ENCODE results near the gene GLP2R. TPM values are rescaled to one million over a fixed set of nuclear protein-coding genes. Genes with fewer than 3 reads are reported as not detected.

The GLP2R gene
- total RNA-seq, 4 donors from 2014 or later: 1.1 TPM; not detected in 3

DNA sequence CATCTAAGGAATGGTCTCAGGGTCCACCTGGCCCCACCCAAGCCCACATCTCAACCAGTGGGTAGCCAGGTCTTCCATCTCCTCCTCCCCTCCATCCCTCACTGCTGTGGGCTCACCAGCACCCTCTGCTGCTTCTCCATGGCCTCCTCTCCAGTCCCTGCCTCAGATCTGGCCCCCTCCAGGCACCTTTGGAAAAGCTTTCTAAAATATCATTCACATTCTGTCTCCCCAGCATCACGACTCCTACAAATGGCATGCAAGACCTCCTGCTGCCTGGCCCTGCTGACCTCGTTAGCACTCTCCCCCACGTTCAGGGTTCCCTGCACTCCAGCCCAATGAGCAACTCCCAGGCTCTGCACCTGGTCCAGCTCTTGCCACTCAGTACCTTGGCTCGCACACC, 13.7 kb downstream of the GLP2R start:
- DNase-seq (no peak), ATAC-seq (no peak)
- intact Hi-C loops (cut with DNase I; ENCODE audit: low total_unique reads): no loop called here
- no peaks in the 10 kb centered on the region for H3K27me3 ChIP-seq
- peaks cover 33 to 50% of the 10 kb centered on the region in 2 donors for H3K4me1 ChIP-seq
- no peaks in the 10 kb centered on the region for H3K36me3 ChIP-seq
- no peaks in the 10 kb centered on the region for H3K9me3 ChIP-seq
- no peak for TF ChIP-seq POLR2A (IDR thresholded peaks at IDR 0.05)
- TF ChIP-seq, protein P1, sequence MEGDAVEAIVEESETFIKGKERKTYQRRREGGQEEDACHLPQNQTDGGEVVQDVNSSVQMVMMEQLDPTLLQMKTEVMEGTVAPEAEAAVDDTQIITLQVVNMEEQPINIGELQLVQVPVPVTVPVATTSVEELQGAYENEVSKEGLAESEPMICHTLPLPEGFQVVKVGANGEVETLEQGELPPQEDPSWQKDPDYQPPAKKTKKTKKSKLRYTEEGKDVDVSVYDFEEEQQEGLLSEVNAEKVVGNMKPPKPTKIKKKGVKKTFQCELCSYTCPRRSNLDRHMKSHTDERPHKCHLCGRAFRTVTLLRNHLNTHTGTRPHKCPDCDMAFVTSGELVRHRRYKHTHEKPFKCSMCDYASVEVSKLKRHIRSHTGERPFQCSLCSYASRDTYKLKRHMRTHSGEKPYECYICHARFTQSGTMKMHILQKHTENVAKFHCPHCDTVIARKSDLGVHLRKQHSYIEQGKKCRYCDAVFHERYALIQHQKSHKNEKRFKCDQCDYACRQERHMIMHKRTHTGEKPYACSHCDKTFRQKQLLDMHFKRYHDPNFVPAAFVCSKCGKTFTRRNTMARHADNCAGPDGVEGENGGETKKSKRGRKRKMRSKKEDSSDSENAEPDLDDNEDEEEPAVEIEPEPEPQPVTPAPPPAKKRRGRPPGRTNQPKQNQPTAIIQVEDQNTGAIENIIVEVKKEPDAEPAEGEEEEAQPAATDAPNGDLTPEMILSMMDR (IDR thresholded peaks at IDR 0.05 in 4 of 5, conservative IDR thresholded peaks at IDR 0.05 in 1 of 5): no peak
- no peak overlapping the region for H3K27ac ChIP-seq
- in situ Hi-C loops (cut with MboI; ENCODE audit: low sequenced_read_pairs in 4 of 4): no loop called here
- no peak overlapping the region for H3K4me3 ChIP-seq

DNA sequence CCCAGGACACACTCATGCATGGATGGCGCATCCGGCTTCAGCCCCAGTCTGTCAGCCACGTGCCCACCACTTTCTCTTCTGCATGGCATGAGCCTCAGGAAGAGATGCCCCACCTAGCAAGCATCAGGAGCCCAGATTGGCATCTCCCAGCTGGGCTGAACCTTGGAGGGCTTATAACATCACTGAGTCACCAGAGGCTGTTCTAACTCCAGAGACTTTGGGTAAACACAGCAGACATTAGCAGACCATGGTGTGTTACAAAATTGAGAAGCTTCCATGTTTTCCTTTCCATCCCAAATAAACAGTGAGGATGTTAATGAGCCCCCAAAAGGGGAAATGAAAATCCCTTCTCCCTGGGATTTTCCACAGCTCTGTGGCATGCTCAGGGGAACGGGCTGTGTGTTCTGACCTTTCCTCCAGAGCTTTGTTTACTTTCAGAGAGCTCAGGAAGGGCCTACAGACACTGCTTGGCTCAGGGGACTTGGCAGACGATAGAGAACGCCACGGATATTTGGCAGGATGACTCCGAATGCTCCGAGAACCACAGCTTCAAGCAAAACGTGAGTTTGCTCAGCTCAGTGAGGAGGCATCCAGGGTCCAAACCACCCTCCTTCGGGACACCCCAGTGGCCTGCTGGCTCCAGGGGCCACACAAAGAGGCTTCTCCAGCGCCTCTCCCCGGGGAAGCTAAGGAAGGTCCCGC, 16.5 kb downstream of the GLP2R start:
- intact Hi-C loops (cut with DNase I; ENCODE audit: low total_unique reads) (loop anchor here (5.0 kb wide), 1 partner anchor 50 kb away; the partner anchor contains the start of gene DHRS7C), in situ Hi-C loops (cut with MboI; ENCODE audit: low sequenced_read_pairs in 4 of 4) (no loop called here)
- TF ChIP-seq, protein P1 (IDR thresholded peaks at IDR 0.05 in 4 of 5, conservative IDR thresholded peaks at IDR 0.05 in 1 of 5): no peak
- TF ChIP-seq POLR2A (IDR thresholded peaks at IDR 0.05): no peak
- peak; percentile 62 to 67 for DNase-seq
- Histone ChIP-seq H3K27me3 (no peaks in the 10 kb centered on the region), H3K4me1 (peaks cover 33 to 48% of the 10 kb centered on the region in 2 donors), H3K9me3 (no peaks in the 10 kb centered on the region), H3K36me3 (no peaks in the 10 kb centered on the region), H3K27ac (peak overlapping the region; percentile 30 to 87 (median 82)), H3K4me3 (peak overlapping the region; percentile 18 to 38 (median 28))
- peak; percentile 75 to 82 for ATAC-seq

DNA sequence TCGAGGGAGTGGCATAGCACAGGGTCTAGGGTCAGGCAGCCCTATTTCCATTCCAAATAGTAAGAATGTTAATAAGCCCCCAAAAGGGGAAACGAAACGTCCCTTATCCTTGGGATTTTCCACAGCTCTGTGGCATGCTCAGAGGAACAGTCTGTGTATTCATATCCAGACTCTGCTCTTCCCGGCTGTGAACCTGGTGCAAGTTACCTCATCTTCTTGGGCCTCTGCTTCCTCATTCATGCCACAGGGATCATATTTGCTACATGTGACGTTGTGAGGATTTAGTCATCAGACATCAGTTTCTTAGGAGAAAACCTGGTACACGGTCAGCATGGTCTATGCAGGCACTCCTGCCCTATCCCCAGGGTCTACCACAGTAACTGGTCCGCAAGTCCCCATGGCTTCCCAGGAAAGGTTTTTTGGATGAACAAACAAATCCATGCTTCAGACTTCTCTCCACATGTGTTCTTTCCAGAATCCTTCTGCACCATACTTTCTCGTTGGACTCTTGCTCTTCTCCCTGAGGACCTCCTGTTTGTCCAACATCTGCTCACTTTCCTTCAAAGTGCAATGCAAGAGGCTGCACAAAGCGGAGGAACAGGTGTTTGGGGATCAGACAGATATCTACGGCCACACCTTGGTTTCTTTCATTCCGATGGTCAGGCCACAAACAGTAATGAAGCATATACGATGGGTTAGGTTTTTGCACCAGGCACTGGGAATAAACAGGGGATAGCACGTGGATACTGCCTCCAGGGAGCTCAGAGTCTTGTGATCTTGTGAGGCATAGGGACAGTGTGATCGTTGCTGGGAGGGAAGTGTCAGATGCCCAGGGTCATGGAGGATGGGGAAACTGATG, 17.7 kb downstream of the GLP2R start:
- H3K27ac ChIP-seq: peak overlapping the region; percentile 30 to 87 (median 82)
- DNase-seq (peak in 1 of 2 donors; percentile 27), ATAC-seq (peak; percentile 66 to 67)
- TF ChIP-seq, protein P1 (IDR thresholded peaks at IDR 0.05 in 4 of 5, conservative IDR thresholded peaks at IDR 0.05 in 1 of 5): no peak
- no peak for TF ChIP-seq POLR2A (IDR thresholded peaks at IDR 0.05)
- no peak overlapping the region for H3K4me3 ChIP-seq
- H3K4me1 ChIP-seq: peaks cover 24 to 39% of the 10 kb centered on the region in 2 donors
- intact Hi-C loops (cut with DNase I; ENCODE audit: low total_unique reads) (loop anchor here (5.0 kb wide), 1 partner anchor 51 kb away; the partner anchor contains the start of gene DHRS7C), in situ Hi-C loops (cut with MboI; ENCODE audit: low sequenced_read_pairs in 4 of 4) (no loop called here)
- no peaks in the 10 kb centered on the region for H3K36me3 ChIP-seq
- H3K9me3 ChIP-seq: no peaks in the 10 kb centered on the region
- H3K27me3 ChIP-seq: no peaks in the 10 kb centered on the region

DNA sequence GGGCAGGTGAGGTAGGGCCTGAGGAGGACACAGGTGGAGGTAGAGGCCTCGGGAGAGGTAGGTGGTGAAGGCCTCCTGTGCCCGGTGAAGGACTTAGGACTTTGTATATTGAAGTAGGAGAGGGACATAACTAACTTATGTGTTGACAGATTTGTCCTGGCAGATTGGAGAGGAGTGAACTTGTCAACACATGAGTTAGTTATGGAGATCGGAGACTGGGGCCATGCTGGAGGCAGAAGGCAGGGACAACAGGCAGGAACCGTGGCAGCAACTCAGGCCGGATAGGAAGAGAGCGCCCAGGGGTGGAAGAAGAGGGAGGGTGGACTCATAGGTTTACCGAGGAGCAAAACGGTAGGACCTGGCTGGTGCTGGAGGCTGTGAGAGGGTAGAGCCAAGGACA, 18.4 kb downstream of the GLP2R start:
- TF ChIP-seq, protein P1 (IDR thresholded peaks at IDR 0.05 in 4 of 5, conservative IDR thresholded peaks at IDR 0.05 in 1 of 5): no peak
- TF ChIP-seq POLR2A (IDR thresholded peaks at IDR 0.05): no peak
- Histone ChIP-seq H3K4me3 (no peak overlapping the region), H3K4me1 (peaks cover 22 to 32% of the 10 kb centered on the region in 2 donors), H3K36me3 (no peaks in the 10 kb centered on the region), H3K9me3 (no peaks in the 10 kb centered on the region), H3K27me3 (no peaks in the 10 kb centered on the region), H3K27ac (peak overlapping the region in 1 of 4 donors; percentile 61)
- in situ Hi-C loops (cut with MboI; ENCODE audit: low sequenced_read_pairs in 4 of 4): no loop called here
- intact Hi-C loops (cut with DNase I; ENCODE audit: low total_unique reads): loop anchor here (5.0 kb wide), 1 partner anchor 52 kb away; the partner anchor contains the start of gene DHRS7C
- DNase-seq (no peak), ATAC-seq (peak in 1 of 2 donors; percentile 18)

Data from gastrocnemius medialis (tissue), 4 donors.